ENCODE measurements around the gene GPR4. TPM values are rescaled to one million over a fixed set of nuclear protein-coding genes. Genes with fewer than 3 reads are reported as not detected.

Gene GPR4
- total and polyA plus RNA-seq, 2 experiments from 2014 or later = 0.10 TPM; not detected in 1

DNA sequence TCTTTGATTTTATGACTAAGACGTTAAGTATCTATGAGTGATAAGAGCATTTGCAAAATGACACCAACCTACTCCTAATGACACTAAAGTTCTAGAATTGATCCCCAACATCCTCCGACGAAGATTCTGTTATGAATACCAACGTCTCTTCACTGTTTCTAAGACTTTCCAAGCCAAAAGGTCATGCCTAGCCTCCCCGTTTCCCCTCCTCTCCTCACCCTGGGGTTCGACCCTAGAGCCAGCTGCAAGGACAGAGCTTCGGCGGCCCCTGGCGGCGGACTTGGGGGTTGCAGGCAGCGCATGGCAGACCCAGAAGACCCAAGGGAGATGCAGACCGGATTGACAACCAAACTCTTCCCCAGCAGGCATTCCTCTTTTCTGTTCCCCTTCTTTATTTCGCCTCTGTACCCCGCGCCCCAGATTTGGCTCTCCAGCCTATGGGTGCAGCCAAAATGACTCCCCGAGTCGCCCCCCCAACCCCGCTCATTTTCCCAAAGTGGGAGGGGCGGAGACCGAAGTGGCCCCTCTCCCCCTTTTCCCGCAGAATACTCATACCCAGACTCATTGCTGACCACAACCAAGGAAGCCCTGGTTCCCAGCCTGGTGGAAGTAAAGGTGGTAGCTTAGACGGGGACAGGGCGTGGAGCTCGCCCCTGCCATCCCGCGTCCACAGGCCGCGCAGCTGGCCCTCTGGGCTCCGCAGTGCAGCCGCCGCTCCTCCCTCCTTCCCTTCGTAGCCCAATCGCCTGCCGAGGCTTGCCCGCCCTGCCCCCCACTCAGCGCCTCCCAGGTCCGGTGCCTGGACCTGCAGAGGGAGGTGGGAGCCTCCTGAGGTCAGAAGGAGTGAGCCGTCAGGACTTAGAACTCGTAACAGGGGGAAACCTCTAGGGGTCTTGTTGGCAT is 41.3 kb upstream of the GPR4 start:
- H3K4me1 ChIP-seq (ENCODE audit: insufficient read depth) = peaks cover 13% of the 10 kb centered on the region
- H3K79me2 ChIP-seq = no peaks in the 10 kb centered on the region
- TF ChIP-seq, protein P1, sequence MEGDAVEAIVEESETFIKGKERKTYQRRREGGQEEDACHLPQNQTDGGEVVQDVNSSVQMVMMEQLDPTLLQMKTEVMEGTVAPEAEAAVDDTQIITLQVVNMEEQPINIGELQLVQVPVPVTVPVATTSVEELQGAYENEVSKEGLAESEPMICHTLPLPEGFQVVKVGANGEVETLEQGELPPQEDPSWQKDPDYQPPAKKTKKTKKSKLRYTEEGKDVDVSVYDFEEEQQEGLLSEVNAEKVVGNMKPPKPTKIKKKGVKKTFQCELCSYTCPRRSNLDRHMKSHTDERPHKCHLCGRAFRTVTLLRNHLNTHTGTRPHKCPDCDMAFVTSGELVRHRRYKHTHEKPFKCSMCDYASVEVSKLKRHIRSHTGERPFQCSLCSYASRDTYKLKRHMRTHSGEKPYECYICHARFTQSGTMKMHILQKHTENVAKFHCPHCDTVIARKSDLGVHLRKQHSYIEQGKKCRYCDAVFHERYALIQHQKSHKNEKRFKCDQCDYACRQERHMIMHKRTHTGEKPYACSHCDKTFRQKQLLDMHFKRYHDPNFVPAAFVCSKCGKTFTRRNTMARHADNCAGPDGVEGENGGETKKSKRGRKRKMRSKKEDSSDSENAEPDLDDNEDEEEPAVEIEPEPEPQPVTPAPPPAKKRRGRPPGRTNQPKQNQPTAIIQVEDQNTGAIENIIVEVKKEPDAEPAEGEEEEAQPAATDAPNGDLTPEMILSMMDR (IDR thresholded peaks at IDR 0.05; ENCODE audit: poor library complexity) = peak; percentile 97
- TF ChIP-seq EZH2phosphoT487 (IDR thresholded peaks at IDR 0.05; ENCODE audit: low read depth, severe bottlenecking, unreplicated experiment) = no peak
- peak; percentile 89 for DNase-seq (ENCODE audit: low spot score)
- H4K20me1 ChIP-seq (ENCODE audit: insufficient read depth, poor library complexity, severe bottlenecking) = no peaks in the 10 kb centered on the region
- H3K27ac ChIP-seq = no peak overlapping the region
- H3K4me3 ChIP-seq = no peak overlapping the region
- no peaks in the 10 kb centered on the region for H3K9me2 ChIP-seq (replicated peaks; ENCODE audit: insufficient read depth)
- no peak overlapping the region for H2AFZ ChIP-seq
- no peaks in the 10 kb centered on the region for H3K36me3 ChIP-seq (replicated peaks; ENCODE audit: insufficient read depth, low read depth)
- 2% methylated on average over 33 of the region's 39 CpGs for WGBS (ENCODE audit: low lambda C conversion rate, missing lambda C conversion rate)
- peak overlapping the region; percentile 78 for H3K4me2 ChIP-seq
- H3K9me3 ChIP-seq (ENCODE audit: low read depth) = no peaks in the 10 kb centered on the region
- no peaks in the 10 kb centered on the region for H3K27me3 ChIP-seq

DNA sequence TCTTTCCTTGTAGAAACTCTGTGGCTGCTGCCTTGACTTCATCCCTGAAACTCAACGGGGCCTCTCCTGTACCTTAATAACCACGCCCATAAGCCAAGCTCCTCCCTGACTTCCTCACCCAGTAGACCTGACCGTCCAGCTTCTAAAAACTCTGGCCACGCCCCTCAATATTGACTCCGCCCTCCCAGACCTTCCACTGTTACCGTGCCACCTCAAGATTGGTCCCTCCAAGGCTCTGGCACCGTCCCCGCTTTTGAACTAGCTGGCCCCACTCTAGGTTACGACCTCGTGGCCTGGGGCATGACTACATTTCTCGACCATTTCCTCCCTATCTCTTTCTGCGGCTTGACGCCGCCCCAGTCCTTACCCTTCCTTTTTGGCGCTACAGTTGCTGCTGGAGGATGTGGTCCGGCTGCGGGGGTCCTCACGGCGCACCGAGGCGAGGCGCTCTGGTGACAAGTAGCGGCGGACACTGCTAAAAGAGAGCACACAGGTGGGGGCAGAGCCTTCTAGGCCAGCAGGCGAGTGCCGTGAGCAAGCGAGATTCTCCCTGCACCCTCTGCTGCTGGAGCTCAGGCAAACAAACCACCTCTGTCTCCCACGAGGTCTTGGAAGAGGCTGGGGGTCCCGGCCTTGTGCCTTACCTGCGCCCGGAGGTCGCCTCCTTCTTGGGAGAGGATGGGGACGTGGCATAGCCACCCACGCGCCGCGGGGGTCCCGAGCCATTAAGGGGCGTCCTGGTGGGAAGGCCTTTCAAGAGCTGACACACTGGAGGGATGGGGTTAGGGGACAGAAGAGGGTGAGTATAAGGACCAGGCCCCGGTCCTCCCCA is 39.5 kb upstream of the GPR4 start:
- no peaks in the 10 kb centered on the region for H3K9me3 ChIP-seq (ENCODE audit: low read depth)
- peaks cover under 1% of the 10 kb centered on the region for H3K79me2 ChIP-seq
- H3K27ac ChIP-seq = peak overlapping the region; percentile 40
- no peaks in the 10 kb centered on the region for H4K20me1 ChIP-seq (ENCODE audit: insufficient read depth, poor library complexity, severe bottlenecking)
- WGBS (ENCODE audit: low lambda C conversion rate, missing lambda C conversion rate) = 4% methylated on average over 40 of the region's 40 CpGs
- no peaks in the 10 kb centered on the region for H3K9me2 ChIP-seq (replicated peaks; ENCODE audit: insufficient read depth)
- peaks cover 16% of the 10 kb centered on the region for H3K4me1 ChIP-seq (ENCODE audit: insufficient read depth)
- peak overlapping the region; percentile 2 for H3K4me3 ChIP-seq
- TF ChIP-seq EZH2 (IDR thresholded peaks at IDR 0.05; ENCODE audit: borderline replicate concordance) = no peak
- no peaks in the 10 kb centered on the region for H3K27me3 ChIP-seq
- DNase-seq (ENCODE audit: low spot score) = peak; percentile 91
- H3K36me3 ChIP-seq (replicated peaks; ENCODE audit: insufficient read depth, low read depth) = no peaks in the 10 kb centered on the region
- peak overlapping the region; percentile 31 for H2AFZ ChIP-seq
- peak overlapping the region; percentile 78 for H3K4me2 ChIP-seq

DNA sequence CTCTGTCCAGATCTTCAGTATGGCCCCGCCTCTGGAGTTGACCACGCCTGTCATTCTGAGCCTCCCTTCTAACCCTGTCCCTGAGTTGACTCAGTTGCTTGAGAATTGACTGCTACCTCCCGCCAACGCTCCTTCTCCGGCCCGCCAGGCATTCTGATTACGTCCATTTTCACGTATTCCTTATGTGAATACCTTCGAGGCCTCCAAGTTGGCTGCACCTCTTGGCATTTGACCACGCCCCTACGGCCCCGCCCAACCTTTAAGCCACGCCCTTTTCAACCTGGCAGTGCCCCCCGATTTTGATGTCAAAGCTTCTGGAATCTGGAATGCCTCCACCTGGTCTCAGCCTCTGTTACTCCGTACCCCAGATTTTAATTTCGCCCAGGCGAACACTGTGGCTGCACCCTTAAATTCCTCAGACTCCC is 38.8 kb upstream of the GPR4 start:
- Histone ChIP-seq H3K4me2 (peak overlapping the region; percentile 78), H3K36me3 (replicated peaks; ENCODE audit: insufficient read depth, low read depth) (no peaks in the 10 kb centered on the region), H3K79me2 (peaks cover 2% of the 10 kb centered on the region), H4K20me1 (ENCODE audit: insufficient read depth, poor library complexity, severe bottlenecking) (no peaks in the 10 kb centered on the region), H3K4me3 (no peak overlapping the region), H3K27ac (no peak overlapping the region), H3K27me3 (no peaks in the 10 kb centered on the region), H3K9me3 (ENCODE audit: low read depth) (no peaks in the 10 kb centered on the region), H3K4me1 (ENCODE audit: insufficient read depth) (peaks cover 16% of the 10 kb centered on the region), H3K9me2 (replicated peaks; ENCODE audit: insufficient read depth) (no peaks in the 10 kb centered on the region), H2AFZ (no peak overlapping the region)
- DNase-seq (ENCODE audit: low spot score) = peak; percentile 31
- WGBS (ENCODE audit: low lambda C conversion rate, missing lambda C conversion rate) = 57% methylated on average over 17 of the region's 17 CpGs
- TF ChIP-seq, protein P1 (IDR thresholded peaks at IDR 0.05; ENCODE audit: poor library complexity) = no peak
- TF ChIP-seq EZH2phosphoT487 (IDR thresholded peaks at IDR 0.05; ENCODE audit: low read depth, severe bottlenecking, unreplicated experiment) = no peak
- TF ChIP-seq EZH2 (IDR thresholded peaks at IDR 0.05; ENCODE audit: borderline replicate concordance) = no peak

All from hepatocyte (in vitro differentiated cells).